ENCODE measurements around the gene INO80E.
A peak's percentile ranks its signal among the peaks of the same experiment; 100 is the strongest.

Gene INO80E

DNA sequence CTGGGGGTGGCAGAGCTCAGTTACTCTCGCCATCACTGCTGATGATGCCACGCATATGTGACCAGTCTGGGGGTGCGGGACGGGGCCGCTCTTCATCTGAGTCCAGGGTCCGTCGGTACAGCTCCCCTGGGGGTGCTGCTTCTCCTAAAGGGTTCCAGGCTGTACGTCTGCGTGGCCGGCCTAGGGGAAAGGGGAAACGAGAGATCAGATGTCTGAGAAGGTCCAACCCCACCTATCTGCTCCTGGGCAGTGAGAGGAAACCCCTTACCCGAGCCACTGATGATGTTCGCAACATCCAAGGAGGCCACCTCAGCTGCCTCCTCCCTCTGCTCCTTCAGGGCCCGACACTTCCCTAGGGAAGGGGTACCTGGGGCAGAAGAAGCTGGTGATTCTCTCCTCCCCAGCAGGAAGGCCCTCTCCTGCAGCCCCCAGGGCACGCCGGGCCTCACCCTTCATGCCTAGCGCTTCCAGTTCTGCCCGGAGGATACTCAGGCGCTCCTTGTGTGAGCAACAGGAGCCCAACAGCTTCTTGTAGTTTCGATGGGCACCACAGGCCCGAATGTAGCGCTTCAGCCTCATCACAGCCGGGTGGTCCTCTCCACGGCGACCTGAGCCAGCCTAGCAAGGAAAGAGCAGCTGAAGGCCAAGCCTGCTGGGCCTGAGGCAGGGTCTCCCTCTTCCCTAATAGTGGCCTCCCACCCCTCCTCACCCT lies 2.7 kb upstream of the INO80E start:
- DNase-seq: no peak

- DNase-seq: no peak
Measured at GRCh38 chr16:29993903-29994599, 2.0 kb upstream of the INO80E start.

DNA sequence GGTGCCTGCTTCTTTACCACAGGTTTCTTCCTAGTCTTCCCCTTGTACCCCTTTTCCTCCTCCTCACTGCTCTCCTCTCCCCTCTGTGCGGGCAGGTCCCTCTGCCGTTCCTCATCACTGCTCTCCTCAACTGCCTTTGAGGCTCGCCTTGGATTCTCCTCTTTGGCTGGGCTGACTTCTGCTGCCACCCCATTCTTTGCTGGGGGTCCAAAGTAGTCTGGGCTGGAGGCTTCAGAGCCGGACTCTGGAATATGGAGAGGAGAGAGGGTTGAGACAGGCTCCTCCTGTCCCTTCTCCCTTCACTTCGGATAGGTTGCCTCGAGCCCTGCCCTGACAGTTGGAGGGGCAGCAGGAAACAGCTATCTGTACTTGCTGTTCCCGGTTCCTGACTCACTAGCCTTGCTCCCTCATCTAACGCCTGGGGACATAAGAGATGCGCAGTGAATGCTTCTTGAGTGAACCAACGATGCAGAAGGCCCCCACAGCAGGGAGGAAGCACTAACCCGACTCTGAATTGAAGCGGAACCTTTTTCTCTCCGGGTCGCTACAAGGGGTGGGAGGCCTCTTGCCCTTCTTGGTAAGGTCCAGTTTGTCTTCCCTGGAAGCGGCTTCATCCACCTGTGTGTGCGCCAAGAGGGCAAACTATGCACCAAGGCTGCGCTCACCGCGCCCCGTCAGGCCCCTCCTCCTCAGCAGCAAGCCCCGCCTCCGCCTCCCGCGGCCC lies 1.3 kb upstream of the INO80E start:
- DNase-seq: no peak

DNA sequence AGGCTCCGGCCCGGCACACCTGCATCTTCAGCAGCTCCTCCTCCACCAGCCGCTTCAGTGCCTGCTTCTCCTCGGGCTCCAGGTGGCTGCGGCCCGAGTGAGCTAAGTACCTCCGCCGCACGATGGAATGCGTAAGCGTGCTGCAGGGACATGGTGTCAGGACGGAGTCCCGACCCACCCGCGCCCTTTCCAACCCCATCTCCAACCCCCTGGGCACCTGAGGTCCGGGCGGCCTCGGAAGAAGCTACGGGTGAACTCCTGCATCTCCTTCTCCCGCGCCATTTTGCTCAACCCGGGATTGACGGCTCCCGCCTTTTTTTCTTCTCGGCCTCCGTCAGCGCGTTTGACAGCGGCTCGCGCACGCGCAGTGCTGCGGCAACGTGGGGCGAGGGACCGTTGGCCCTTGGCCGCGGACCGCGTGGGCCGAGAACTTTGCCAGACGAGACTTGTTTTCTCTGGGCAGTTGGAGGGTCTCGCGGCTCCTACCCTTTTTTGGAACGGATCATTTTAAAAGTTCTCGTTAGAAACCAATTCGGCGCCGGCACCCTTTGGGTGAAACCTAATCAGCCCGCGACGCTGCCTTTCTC lies 624 bp upstream of the INO80E start, which contains the start of gene HIRIP3:
TSS of gene HIRIP3 (minus strand) at position 294 of the 587 bp plus-strand sequence. CDS start at position 282, 12 bp downstream.
- DNase-seq: peak; percentile 50

- no peak for DNase-seq
Measured at GRCh38 chr16:29996766-29997250, 767 bp downstream of the INO80E start.

DNA sequence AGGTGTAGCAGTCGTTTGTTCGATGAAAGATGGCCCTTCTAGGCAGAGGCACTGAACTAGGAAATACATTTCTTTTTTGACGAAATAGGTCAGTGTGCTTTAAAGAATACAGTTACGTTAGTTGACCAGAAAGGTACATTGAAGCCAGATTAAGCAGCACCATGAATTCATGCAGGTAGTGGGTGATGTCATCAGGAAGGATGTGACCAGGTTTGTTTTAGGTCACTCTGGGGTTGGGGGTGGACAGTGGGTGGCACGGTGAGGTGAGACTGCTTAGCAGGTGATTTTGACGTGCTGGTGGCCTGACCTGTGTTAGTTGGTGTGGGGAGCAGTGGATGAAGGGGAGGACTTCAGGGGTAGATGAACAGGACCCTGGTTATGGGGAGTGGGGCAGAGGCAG lies 3.6 kb downstream of the INO80E start:
- no peak for DNase-seq

DNA sequence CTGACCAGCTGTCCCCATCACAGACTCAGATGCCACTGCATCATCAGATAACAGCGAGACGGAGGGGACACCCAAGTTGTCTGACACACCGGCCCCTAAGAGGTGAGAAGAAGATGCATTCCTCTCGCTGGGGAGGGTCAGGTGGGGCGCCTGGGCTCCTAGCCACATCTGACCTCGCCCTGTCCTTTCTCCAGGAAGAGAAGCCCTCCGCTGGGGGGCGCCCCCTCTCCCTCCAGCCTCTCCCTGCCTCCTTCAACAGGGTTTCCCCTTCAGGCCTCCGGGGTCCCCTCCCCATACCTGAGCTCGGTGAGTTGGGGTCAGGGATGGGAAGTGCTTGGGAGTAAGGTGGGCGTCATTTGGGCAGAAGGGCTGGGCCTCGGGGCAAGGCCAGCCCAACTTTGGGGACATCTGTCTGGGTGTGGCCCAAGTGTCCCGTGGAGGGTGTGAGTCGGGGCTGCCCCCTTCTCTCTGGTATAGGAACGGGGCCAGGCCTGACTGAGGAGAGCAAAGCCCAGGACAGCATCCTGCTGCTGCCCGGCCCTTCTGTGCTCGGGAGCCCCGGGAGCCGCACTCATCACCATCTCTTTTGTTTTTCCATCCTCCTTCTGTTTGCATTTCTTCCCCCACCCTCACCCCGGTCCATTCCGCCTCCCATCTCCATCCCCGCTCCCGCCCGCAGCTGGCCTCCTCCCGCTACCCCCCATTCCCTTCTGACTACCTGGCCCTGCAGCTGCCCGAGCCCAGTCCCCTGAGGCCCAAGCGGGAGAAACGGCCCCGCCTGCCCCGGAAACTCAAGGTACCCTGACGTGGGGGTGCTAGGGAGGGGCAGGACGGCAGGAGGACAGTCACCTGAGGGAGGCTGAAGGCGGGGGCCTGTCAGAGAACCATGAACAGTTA lies 4.9 kb downstream of the INO80E start:
- DNase-seq: no peak

DNA sequence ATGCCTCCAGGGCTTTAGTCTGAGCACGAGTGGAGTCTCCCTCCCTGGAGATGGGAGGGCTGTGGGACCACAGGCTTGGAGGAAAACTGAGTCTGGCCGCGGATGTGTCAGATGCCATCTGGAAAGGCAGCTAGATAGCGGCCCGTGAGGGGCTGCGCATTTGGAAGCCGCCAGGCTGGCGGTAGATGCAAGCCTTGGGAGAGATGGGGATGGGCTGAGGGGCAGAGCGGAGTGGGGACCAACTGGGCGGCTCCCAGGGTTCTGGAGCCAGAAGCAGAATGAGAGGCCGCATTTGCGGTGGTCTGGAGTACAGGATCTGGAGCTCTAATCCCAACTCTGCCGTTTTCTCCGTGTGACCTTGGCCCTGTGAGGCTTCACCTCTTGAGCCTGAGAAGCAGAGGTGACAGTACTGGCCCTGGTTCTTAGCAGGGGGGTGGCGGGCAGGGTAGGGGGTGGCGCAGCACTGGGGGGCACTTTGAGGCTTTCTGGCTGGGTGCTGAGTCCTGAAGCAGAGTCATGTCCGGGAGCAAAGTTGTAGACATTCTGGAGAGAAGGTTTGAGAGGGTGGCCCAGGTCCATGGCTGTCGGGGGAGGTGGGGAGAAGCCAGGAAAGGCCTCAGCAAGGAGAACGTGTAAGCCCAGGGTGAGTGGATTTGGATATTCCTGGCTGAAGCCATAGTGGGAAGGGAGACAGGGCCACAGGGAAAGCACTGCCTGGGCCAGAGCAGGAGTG lies 6.7 kb downstream of the INO80E start:
- DNase-seq: no peak

GRCh38 chr16:30003670-30004423 lies 7.8 kb downstream of the INO80E start:
- no peak for DNase-seq

DNA sequence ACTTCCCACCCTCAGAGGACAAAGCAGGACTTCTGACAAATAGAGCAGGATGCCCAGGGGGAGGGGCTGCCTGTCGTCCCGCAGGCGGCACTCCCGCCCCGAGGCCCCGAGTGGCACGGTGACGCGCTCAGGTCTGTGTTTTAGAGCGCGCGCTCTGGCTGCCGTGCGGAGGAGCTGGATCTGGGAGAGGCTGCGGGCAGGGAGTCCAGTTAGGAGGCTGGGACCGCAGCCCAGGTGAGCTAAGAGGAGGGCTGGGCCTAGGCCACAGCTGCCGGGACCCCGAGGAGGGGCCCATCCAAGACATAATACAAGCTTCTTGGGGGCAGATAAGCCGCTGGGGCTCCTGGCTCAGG lies 8.4 kb downstream of the INO80E start:
- no peak for DNase-seq

DNA sequence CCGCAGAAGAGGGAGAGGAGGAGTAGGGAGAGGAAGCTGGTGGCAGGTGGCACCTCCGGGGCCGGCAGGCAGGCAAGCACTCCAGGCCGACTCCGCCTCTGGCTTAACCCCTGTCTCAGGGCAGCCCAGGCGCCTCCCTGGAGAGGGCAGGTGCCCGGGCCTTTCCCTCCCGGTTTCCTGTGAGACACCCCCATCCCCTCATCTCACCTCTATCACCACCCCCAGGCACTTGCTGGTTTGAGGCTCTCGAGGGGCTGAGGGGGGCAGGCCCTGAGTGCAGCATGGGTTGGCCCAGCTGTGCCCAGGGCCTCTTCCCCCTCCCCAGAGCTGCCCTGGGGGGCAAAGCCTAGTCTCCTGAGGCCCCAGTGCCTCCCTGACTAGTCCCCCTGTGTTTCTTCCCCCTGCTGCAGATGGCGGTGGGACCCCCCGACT lies 8.8 kb downstream of the INO80E start:
- DNase-seq: no peak

DNA sequence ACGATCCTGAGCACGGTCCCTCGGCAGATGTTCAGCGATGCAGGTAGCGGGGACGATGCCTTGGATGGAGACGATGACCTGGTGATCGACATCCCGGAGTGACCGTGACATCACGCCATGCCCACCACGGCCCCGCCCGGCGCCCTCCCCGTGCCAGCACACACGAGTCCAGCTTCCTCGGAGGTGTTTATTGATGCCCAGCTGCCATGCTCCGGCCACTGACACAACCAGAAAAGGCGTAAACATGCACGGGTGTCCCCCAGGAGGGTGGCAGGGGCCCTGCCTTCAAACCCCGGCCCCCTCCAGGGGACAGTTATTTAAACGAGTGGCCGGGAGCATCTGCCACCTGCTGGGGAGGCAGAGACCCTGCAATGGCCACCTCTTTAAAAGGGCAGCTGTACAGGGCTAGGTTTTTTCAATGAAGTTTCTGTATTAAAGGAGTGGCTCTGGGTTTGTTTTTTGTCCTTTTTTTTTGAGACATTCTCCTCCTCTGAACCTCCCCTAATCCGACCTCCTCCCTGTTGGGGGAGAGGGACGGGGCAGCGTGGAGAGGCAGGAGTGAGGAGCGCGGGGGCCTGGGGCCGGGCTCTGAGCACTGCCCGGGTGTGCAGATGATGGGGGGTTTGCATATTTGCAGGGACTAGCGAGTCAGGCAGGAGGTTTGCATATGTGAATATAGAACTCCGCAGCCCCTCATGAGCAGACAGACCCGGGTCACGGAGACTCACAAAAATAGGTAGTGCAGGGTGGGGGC lies 9.5 kb downstream of the INO80E start:
- DNase-seq: peak; percentile 42

- DNase-seq: no peak
Measured at GRCh38 chr16:30006095-30006473, 10.0 kb downstream of the INO80E start.

DNA sequence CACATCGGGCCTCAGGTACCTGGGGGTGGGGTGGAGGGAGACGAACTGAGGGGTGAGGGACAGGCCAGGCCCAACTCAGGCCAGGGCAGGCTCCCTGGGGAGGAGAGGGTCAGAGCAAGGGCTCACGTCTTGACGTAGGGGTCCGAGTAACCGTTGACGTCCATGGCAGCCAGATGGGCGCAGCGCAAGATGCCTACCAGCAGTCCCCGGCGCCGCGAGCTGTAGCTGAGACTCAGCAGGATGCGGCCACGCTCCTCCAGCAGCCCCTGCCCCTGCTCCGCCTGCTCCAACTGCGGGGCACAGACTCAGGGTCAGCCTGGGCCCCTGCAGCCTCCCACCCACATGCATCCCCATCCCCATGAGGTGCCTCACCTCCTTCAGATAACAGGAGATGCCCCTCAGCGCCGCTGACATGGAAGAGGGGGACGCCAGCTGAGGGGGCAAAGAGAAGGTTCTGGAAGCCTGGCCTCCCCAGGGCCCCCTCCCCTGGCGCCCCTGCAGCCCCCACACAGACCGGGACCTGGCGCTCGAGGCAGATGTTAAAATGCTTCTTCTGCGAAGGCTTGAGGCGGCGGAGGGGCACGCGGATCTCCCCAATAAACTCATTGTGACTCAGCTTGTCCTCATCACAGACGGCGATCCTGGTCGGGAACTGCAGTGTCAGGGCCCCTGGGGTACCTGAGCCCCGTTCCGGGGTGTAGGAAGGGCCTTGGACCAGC lies 10.8 kb downstream of the INO80E start:
- no peak for DNase-seq

- no peak for DNase-seq
Measured at GRCh38 chr16:30007378-30007895, 11.4 kb downstream of the INO80E start.

- DNase-seq: no peak
Measured at GRCh38 chr16:30009085-30009862, 13.2 kb downstream of the INO80E start.

DNA sequence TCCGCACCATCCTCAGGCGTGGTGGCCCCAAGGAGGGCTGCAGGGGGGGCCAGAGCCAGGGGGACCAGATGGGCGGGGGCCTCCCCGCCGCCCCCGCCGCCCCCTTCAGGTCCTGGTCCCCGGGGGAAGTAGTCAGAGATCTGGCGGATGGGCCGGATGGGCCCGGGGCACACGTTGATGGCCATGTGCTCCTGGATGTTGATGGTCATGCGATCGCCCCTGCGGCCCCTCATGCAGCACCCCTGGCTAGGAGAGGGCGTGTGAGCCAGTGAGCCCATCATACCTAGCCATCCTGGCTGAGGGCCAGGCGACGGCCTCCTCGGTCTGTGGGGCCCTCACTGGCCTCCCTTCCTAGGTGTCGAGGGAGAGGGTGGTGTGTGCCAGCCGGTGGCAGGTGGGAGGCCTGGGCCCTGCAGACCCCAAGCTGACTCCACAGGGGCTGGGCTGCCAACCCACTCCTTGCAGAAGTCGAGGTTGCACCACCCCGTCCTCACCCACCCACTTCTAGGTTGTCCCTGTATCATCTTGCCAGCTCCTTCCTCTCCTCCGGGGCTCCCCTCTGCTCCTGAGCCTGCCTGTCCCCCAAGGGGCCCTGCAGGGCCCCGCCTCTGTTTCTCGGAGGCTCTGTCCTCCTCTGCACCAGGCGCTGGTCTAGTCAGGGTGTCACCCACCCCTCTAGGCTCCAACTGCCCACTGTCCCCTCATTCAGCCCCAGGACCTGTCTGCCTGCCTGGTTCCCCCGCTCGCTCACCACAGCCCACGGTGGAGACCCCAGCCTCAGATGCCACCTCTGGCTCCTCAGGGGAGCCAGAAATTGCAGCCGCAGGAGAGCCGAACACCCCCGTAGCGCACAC lies 14.2 kb downstream of the INO80E start:
- no peak for DNase-seq

Data from DMS 273 treated with DMSO at 0.1 percent for 48 hours (cell line).